Endometrial microvascular endothelial cells (primary cell): Measurements from ENCODE around the gene LAMB2. TPM values are rescaled to one million over a fixed set of nuclear protein-coding genes. Genes with fewer than 3 reads are reported as not detected.

Experiments used
- in situ Hi-C: cut with HindIII; loops from 2 replicates; pipeline ENCODE4 v1.10.0; 2017; ENCODE audit warnings: low sequenced_read_pairs, low pct_unique_long_range_greater_than_20kb; ENCODE audit errors: inconsistent ontology term
- total RNA-seq: library from RNA; depleted of rRNA; stranded (reverse); fragments of >200 nt; gene quantifications from one replicate; pipeline ENCODE4 v1.2.3, GENCODE V29; 2015; ENCODE audit errors: inconsistent ontology term

Gene LAMB2
- total RNA-seq, 1 donor from 2014 or later: 315 TPM

DNA sequence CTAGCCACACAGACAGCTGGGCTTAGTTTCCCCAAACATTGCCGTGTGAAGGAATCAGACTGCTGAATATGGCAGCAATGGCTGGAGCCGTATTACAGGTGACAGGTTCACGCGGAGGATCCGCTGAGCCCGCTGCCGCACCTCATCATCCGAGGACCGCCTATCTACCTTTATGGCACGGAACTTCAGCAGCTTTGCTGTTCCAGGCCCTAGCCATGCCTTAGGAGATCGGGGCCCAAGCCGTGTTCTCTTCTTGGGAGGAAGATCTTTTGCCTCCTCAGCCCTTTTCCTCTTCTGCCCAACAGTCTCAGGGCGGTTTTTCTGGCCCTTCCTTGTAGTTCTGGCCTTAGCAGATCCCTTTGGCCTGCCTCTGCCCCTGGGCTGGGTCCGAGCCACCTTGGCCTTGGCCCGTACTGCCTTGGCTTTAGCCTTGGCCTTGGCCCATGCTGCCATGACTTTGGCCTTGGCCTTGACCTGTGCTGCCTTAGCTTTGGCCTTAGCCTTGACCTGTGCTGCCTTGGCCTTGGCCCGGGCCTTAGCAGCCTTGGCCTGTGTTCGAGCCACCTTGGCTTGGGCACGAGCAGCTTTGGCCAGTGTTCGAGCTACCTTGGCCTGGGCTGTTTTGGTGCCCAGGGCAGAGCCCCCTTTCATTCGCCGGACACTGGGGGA lies 30.0 kb upstream of the LAMB2 start:
- in situ Hi-C loops: no loop called here

DNA sequence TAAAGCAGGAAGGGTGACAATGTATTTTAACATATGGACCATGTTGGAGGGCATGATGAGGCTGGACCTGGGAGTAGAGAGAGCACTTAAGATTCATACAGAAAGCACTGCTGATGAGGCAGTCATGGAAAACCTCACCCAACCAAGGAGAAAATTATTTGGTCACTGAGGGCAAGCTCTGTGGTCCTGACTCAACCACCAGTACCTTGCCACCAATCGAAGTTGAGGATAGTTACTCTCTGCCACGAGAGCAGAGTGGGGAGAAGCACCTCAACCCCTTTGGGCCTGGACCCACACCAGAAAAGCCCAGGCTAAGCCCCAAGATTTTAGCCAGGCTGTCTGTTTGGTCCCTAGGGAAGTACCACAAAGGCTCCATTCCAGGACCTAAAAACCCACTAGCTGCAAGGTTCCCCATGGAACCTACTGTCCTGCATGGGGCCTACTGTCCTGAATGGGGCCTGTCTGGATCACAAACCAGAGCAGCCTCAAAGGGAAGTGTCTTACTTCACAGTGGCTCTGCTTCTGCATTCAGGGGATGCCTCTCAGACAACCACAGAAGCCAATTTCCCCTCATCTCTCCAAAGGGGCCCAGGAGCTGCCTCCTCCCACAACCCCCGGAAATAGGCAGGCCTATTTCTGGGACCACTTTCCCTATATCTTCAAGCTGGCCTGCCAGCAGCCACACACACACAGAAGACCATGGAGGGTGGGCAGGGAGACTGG lies 29.1 kb upstream of the LAMB2 start:
- in situ Hi-C loops: no loop called here

DNA sequence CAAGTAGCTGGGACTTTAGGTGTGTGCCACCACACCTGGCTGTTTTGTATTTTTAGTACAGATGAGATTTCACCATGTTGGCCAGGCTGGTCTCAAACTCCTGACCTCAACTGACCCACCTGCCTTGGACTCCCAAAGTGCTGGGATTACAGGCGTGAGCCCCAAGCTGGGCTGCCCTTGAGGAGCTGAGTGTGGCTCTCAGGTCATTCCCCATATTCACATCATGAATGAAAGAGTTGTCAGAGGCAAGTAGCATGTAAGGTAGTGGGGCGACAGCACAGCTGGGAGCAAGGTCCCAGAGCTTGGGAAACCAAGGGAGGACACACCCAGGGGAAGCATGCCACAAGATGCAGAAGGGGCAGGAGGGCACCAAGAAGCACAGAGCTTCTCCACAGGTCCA lies 28.3 kb upstream of the LAMB2 start:
- in situ Hi-C loops: no loop called here

DNA sequence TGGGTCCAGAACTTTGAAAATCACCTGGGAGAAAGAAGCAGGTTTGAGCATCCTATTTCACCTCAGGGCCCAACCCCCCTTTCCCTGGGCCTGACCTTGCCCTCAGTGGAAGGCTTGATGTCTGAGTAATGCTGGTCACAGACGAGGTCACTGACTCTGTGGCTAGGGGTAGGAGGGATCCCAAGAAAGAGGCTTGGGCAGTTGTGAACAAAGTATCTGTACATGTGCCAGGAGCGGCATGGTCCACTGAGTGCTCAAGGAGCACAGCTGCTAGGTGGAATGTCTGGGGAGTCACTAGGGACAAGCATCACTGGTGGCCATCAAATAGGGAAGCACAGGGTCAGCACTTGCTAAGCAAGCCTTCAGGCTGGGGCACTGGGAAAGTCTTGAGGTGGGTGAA lies 25.9 kb upstream of the LAMB2 start:
- in situ Hi-C loops: no loop called here

DNA sequence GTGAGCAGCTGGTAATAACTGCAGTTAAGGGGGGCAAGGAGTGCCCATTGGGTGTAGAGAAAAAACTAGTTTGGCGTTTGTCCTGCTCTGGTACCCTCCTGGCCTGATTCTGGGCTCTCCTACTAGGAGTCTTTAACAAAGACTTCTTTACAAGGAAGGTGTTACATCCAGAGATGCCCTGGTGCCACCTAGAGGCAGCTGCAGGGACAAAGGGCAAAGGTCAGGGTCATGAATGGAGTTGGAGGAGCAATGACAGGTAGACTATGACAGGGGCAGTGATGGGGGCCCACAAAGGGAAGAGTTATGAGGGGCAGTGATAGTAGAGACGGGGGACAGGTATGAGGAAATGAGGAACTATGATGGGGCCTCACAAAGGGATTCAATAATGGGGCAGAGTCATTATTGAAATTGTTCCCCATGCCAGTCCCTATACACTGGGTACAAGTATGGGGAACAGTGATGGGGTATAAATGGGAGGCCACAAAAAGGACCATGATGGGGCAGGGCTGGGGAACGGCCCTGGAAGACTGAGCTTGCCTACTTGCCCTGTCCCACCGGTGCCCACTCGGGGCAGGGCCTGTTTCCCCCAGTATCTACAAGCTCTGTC lies 25.4 kb upstream of the LAMB2 start:
- in situ Hi-C loops: no loop called here

DNA sequence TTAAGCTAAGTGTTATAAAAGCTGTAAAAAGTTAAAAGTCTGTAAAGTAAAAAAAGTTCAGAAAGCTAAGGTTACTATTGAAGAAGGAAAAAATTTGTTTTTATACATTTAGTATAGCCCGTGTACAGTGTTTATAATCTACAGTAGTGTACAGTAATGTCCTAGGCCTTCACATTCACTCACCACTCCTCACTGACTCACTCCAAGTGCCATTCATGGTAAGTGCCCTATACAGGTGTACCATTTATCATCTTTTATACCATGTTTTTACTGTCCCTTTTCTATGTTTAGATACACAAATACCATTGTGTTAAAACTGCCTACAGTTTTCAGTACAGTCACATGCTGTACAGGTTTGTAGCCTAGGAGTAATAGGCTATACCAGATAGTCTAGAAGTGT lies 24.4 kb upstream of the LAMB2 start:
- in situ Hi-C loops: no loop called here

DNA sequence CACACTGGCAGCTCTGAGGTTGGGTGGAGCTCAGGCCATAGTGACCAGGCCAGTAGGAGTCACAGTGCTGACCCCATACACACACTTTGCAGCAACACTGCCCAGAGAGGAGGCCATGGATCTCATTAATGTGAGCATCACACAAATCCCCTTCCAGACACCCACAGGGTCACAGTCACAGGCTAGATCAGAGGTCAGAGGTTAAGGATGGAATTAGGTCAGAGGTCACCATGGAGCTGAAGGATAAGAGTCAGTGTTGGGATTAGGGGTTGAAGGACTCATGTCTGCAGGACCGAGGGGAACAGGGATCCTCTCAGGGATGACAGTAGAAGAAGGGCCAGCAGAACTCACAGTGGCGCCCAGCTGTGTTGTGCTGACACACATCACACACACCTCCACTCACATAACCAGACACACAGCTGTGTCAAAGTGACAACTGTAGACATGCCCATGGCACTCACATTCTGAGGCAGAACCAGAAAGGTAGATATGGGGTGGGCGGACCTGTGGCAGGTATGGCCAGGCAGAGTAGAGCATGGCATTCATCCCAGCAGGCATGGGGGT lies 20.6 kb upstream of the LAMB2 start:
- in situ Hi-C loops: no loop called here

DNA sequence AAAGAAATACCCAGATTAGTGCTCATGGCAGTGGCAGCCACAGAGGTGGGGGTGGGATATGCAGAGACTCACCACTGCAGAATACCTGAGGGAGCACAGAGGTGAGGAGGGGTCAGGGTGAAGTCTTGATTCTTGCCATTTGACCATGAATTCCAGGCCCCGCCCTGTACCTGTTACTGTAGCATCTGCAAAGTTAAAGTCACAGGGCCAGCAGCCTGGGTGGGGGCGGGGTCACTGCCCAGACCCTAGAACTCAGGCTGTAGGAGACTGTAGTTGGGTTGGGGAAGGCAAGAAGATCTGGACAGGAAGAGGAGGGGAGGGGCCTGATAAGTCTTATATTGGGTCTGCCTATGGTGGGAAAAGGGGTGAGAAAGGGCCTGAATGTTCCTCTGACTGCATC lies 18.8 kb upstream of the LAMB2 start:
- in situ Hi-C loops: no loop called here

DNA sequence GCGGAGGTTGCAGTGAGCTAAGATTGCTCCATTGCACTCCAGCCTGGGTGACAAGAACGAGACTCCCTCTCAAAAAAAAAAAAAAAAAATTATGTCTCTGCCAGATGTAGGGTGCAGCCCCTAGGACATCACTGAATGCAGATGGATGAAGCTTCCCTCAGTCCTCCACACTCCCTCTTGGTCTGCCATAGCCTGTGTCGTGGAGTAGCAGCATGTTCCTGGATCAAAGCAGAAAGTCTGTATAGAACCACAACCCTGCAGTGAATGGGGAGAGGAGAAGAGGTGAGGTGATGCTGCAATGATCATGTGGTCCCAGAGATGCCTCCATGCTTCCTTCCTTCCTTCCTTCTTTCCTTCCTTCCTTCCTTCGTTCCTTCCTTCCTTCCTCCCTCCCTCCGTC lies 15.3 kb upstream of the LAMB2 start:
- in situ Hi-C loops: no loop called here

DNA sequence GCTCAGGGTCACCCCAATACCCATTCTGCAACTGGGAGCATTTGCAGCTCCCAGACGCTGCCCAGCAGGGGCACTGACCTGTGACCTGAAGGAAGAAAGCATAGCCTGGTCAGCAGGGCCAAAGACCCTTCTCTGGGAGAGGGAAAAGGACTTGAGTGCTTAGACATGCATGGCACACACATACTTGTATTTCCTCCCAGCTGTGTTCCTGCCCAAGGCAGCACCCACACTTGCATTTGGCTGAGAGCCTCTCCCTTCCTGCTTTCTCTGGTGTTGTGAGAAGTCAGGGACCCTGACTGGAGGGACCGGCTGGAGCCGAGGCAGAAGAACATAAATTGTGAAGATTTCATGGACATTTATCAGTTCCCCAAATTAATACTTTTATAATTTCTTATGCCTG lies 7.2 kb upstream of the LAMB2 start:
- in situ Hi-C loops: no loop called here

DNA sequence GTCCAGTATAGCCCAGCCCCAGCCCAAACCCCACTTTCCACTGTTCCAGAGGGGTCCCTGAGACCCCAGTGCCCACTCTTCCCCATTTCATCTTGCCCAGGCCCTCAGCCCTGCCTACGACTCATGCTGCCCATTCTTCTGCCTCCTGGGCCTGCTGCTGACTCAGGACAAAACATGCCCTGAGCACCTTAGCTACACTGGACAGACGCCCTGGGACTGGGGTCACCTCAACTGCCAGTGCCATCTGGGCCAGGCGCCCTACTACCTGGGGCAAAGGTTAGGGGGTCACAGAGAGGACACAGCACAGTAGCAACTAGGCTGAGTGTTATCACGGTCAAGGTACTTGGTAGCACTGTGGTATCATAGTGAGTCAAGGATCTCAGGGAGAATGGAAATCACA lies 2.6 kb upstream of the LAMB2 start:
- in situ Hi-C loops: no loop called here

DNA sequence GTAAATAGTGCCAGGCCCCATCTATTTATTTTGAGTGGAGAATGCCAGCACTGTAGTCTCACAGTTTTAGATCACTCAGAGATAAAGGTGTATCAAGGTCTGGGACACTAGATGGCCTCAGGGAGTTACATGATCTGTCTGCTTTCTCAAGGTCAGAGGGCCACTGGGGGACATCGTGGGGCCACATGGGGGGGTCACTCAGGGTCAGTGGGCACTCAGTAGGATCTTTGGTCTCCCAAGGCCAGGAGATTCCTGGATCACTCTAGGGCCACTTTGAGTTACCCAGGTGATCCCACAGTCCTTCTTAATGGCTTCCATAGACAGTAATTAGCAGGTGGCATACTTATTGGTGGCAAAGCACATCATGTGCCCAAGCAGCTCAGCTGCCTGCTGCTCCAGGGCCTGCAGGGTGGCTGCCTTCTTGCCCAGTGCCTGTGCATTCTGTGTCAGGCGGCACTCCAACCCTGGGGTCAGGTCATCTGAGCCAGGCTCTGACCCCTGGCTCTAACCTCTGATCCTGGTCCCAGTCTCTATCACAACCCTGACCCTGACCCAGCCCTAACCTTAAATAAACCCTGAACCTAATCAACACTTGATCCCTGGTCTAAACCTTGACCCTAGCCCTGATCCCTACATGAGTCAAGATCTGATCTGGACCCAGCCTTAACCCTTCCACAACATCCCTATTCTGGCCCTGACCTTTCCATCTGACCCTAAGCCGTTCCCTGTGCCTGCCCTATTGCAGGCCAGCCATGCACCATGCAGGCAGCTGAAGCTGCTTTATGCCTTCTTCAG lies 1.8 kb upstream of the LAMB2 start:
- in situ Hi-C loops: no loop called here

DNA sequence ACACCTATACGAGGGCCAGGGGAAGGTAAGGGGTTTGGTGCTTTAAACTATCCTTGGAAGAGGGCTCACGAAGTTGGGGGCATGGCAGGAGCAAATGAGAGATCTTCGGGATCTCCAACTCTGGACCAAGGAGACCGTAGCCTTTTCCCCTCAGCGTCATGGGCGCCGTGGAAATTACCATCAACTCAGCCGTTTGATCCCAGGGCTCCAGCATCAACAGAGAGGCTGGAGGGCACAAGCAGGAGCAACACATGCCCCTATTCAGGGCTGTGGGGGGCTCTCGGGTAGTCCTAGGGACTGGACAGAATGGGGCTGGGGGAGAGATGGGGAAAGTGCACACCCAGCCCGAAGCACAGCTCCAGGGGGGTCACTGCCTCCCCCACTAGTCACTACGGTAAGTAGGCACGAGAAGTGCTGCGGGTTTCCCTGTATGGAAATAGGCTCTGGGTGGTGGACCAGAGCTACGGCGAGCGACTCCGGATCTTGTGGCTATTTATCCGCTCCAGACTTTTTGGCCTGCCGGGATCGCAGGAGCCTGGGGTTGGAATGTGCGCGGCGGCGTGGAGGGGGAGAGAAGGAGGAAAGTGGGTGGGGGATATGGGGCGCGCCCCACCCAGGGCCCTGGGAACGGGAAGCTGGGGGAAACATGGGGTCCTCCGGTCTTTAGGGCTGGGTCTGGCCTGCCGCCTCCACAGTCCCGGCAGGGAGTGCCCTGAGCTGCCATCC lies 539 bp upstream of the LAMB2 start:
- in situ Hi-C loops: no loop called here

DNA sequence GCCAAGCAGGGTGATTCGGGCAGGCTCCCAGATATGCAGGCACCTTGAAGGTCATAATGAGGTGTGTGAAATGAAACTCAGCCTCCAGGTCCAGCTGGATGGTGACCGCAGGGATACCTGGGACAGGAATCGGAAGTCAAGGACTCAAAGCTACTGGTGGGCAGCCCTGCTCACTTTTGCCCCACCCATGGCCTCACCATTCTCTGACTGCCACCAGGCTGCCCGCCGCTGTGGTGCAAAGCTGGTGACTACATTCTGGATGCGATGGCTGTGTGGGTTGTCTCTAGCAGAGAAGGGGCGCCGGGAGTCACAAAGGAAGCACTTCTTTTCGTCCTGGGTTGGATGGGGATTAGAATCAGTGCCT lies 795 bp downstream of the LAMB2 start:
- in situ Hi-C loops: no loop called here

DNA sequence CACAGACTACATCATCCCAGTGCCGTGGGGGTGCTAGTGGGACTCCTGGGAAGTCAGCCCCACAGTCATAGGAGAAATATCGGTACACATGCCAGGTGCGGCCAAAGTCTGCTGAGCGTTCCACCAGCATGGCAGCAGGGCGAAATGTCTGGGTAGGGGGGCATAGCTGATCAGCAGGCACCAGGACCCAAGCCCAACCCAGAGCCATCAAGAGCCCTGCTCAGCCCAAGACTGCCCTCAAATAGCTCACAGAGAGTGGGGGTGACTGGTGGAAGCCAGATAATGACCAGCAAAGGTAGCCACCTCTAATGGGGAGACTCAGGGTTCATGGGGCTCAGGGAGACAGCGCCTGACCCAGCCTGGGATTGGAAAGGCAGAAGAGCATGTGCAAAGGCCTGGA lies 1.3 kb downstream of the LAMB2 start:
- in situ Hi-C loops: no loop called here

DNA sequence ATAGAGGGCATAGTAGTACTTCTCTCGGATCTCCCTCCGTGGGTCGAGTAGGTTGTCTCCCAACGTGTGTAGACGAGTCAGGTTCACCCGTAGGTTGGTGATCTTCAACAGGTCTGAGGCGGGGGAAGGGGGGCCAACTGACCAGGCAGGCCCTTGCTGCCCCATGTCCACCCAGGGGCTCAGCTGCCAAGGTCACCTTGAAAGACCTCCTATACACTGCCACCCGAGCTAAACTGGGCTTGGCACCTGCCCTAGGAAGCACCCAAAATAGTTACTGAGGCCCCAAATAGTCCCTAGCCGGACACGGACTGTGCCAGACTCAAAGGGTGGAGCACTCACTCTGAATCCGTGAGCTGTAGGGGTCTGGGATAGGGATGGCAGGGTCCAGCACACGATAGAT lies 1.8 kb downstream of the LAMB2 start:
- in situ Hi-C loops: no loop called here

DNA sequence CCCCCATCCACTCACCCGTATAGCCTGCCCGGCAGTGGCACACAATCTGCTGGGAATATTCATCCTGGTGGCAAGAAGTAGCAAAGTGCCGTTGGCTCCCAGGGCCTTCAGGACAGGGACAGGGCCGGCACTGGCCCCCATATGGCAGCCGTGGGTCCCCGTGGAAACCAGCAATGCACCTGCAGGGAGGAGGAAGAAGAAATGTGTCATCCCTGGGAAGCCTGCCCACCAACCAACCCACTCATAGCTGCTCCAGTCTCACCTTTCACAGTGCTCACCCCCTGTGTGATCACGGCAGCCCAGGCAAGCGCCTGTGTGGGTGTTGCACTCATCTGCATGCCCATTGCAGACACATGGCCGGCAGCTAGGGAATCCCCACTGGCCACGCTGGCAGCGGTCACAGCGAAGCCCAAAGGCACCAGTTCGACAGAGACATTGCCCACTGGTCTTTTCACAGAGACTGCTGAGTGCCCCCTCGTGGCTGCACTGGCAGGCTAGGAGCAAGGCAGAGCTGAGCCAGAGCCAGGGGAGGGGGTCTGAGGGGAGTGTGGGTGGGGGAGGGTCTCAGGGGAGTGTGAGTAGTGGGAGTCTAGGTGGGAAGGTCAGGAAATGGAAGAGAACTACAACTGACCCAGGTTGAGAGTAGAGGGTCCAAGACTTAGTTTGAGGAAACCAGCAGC lies 7.7 kb downstream of the LAMB2 start:
- in situ Hi-C loops: no loop called here

DNA sequence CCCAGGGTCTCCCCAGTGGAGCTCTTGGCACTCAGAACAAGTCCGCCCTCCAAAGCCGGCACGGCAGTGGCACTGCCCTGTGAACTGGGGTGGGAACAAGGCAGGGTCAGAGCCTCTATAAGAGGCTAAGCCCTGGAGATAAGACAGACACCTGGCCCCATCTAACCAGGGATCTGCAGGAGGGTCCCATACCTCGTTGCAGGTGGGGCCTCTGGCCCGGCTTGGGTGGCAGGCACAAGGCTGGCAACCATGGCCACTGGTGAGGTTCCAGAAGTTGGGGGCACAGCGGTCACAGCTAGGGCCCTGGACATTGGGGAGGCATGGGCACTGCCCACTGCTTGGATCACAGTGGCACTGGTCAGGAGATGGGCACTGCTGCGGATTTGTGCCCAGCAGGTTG lies 8.6 kb downstream of the LAMB2 start:
- in situ Hi-C loops: no loop called here
